GM12873 (cell line): Measurements from ENCODE around the gene HBE1.

ENCODE experiments used
- CTCF ChIP-seq: IDR thresholded peaks from 2 replicates; pipeline ENCODE4 v1.5.1; 2012; ENCODE audit warnings: low read depth, mild to moderate bottlenecking, moderate library complexity, low read length, control low read depth; ENCODE audit not compliant: insufficient read depth; ENCODE audit errors: missing control alignments

HBE1 gene

GRCh38 chr11:5247472-5248192 is 22.1 kb downstream of the HBE1 start:
- no peak for TF ChIP-seq CTCF

GRCh38 chr11:5246772-5247471 is 22.8 kb downstream of the HBE1 start:
- no peak for TF ChIP-seq CTCF

GRCh38 chr11:5245155-5245554 is 24.6 kb downstream of the HBE1 start:
- TF ChIP-seq CTCF: no peak

DNA sequence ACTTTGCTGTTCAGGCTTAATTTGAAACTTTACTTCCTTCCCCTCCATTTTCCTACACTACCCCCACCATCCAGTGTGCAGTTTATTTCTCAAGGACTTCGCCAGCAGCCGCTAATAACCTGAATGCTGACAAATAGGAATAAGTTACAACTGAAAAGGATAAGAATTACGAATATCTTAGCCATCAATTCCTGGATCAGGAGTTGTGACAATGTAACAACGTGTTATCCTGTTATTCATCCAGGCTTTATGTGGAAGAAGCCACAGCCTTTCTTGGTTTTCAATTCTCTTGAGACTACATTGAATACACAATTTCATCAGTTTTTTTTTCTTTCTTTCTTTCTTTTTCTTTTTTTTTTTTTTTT is 25.9 kb downstream of the HBE1 start:
- TF ChIP-seq CTCF: no peak

DNA sequence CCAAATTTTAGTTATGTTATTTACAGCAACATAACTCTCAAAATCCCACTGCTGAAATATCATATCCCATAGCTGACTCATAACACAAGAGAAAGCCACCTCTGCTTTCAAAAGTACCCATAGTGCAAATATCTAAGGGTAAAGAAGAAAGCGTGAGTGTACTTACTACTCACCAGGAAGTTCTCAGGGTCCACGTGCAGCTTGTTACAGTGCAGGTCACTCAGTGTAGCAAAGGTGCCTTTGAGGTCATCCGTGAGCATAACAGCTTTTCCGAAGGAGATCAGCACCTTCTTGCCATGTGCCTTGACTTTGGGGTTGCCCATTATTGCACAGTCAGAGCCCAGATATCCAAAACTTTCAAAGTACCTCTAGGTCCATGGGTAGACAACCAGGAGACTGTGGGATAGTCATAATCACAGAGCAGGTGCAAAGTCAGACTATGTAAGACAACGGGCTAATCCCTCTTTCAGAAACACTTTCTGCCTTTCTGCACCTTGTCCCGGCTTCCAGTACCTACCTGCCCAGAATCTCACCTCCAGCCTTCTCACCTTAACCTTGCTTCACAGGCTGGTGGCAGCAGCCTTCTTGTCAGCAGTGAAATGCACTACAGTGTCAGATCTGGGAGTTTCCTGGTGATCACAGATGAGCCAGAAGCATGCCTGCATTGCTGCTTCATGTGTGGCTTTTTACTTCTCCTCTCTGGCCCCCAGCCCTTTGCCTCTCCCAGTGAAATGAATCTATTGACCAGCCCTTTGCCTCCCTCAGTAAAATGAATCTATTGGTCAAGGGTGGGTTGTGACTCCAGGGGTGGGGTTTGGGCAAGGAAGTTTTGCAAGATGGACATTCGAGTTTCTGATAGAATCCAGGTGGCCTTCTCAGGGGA is 26.6 kb downstream of the HBE1 start:
- TF ChIP-seq CTCF: no peak

DNA sequence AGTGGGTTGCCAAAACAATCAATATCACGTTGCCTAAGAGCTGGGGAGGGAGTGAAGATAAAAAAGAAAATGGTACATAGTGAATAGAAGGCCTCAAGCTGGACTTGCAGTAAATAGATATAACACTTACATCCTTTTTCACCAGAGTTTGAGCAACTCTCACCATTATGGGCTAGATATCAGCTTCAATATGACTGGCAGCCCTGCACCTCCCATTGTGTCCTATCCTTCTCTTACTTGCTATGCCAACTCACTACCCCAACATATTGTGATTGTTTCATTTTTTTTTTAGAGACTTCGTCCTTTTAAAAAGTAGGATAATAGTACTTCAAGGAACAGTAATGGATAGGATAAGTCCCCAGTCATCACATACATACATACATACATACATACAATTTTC is 27.5 kb downstream of the HBE1 start:
- no peak for TF ChIP-seq CTCF

- no peak for TF ChIP-seq CTCF
Observed at GRCh38 chr11:5241458-5241857, 28.3 kb downstream of the HBE1 start.
